ENCODE measurements around the gene C7orf33. TPM values are rescaled to one million over a fixed set of nuclear protein-coding genes. Genes with fewer than 3 reads are reported as not detected.

The C7orf33 gene
- total and polyA plus RNA-seq, 2 of the 8 experiments (the other 6 are each of a cell fraction or from before 2014, with no cell fraction given): not detected

GRCh38 chr7:148609045-148609725, 18.6 kb downstream of the C7orf33 start:
- Histone ChIP-seq H2AK5ac (ENCODE audit: low read depth, low read length) (no peak overlapping the region; the same call in 1 of the 2 replicates), H3K4me1 (replicated peaks in 1 of 4; ENCODE audit: control insufficient read depth in 3 of 4, insufficient read depth in 4 of 4, low read length in 3 of 4) (peaks cover 1 to 15% (median 6%) of the 10 kb centered on the region in 4 experiments; a peak in 4 of 7 replicates), H4K5ac (ENCODE audit: insufficient read length, low read depth, low read length) (no peak overlapping the region), H3K36me3 (ENCODE audit: control insufficient read depth in 2 of 4, insufficient read depth in 4 of 4, low read length in 3 of 4) (no peaks in the 10 kb centered on the region), H2BK5ac (ENCODE audit: low read depth, low read length) (0 out of 2 replicates have a peak overlapping the region, but pooled peaks have one; percentile 32), H2BK12ac (ENCODE audit: low read depth, low read length) (no peak overlapping the region), H3K79me1 (ENCODE audit: low read depth, low read length) (no peaks in the 10 kb centered on the region), H4K8ac (ENCODE audit: extremely low read depth, insufficient read depth, low read length) (no peak overlapping the region), H3K23me2 (ENCODE audit: low read depth, low read length) (no peaks in the 10 kb centered on the region), H3K18ac (ENCODE audit: extremely low read depth, low read length) (0 out of 2 replicates have a peak overlapping the region, but pooled peaks have one; percentile 9), H2BK15ac (ENCODE audit: low read length) (no peak overlapping the region), H4K20me1 (replicated peaks in 1 of 2; ENCODE audit: control insufficient read depth in 1 of 2, insufficient read depth in 2 of 2, low read length in 2 of 2) (no peaks in the 10 kb centered on the region), H2AFZ (ENCODE audit: low read length) (no peak overlapping the region), H3K4me2 (ENCODE audit: insufficient read depth in 1 of 2, low read depth in 2 of 2, low read length in 2 of 2) (no peak overlapping the region), H4K91ac (replicated peaks; ENCODE audit: insufficient read length, low read length) (no peak overlapping the region), H3K56ac (replicated peaks; ENCODE audit: insufficient read length, low read depth, low read length) (no peak overlapping the region), H3K79me2 (ENCODE audit: control insufficient read depth in 1 of 2, insufficient read depth in 2 of 2, low read length in 2 of 2) (no peaks in the 10 kb centered on the region), H3K27me3 (replicated peaks in 1 of 4; ENCODE audit: control insufficient read depth in 3 of 4, extremely low read depth in 1 of 4, insufficient read depth in 3 of 4, low read length in 3 of 4) (no peaks in the 10 kb centered on the region), H3K14ac (ENCODE audit: insufficient read length) (no peak overlapping the region), H2BK20ac (ENCODE audit: low read length) (no peak overlapping the region), H3K27ac (ENCODE audit: low read depth, low read length) (no peak overlapping the region), H3K9me3 (ENCODE audit: insufficient read depth in 2 of 2, low read depth in 1 of 2, low read length in 1 of 2) (no peaks in the 10 kb centered on the region), H3K23ac (ENCODE audit: insufficient read length) (no peak overlapping the region), H3K4ac (replicated peaks; ENCODE audit: insufficient read length, low read depth, low read length) (no peak overlapping the region), H2BK120ac (replicated peaks; ENCODE audit: low read depth, low read length) (no peak overlapping the region), H3K4me3 (ENCODE audit: extremely low read depth in 1 of 4, insufficient read depth in 2 of 4, low read depth in 3 of 4, low read length in 4 of 4) (no peak overlapping the region), H3K9ac (replicated peaks in 1 of 4; ENCODE audit: extremely low read depth in 1 of 4, low read depth in 3 of 4, low read length in 3 of 4) (no peak overlapping the region)
- CTCF ChIA-PET (ENCODE audit: partially characterized antibody): interaction anchor here (0.6 to 3.8 kb wide), 7 partner anchors 14 to 112 kb away, joined by 3 to 26 read pairs (median 6); no protein-coding TSS in a partner anchor
- 89% methylated on average over 3 of the region's 3 CpGs; no CpG with 5 or more reads in 1 of the 2 experiments for WGBS, 2 experiments (ENCODE audit: extremely low coverage in 1 of 2, insufficient coverage in 1 of 2, insufficient read length in 1 of 2, insufficient replicate concordance in 2 of 2, low coverage in 1 of 2, low lambda C conversion rate in 2 of 2, missing lambda C conversion rate in 1 of 2)
- POLR2A ChIA-PET (ENCODE audit: partially characterized antibody): interaction anchor here (0.6 kb wide), 2 partner anchors 313 to 411 kb away, joined by 3 read pairs; no protein-coding TSS in a partner anchor
- TF ChIP-seq POLR2AphosphoS5 (IDR thresholded peaks at IDR 0.05; ENCODE audit: low read depth, low read length): no peak
- no peak for TF ChIP-seq EP300 (IDR thresholded peaks at IDR 0.05; ENCODE audit: borderline replicate concordance in 1 of 2, low read depth in 2 of 2, low read length in 2 of 2)
- no peak for TF ChIP-seq GTF2F1 (IDR thresholded peaks at IDR 0.05; ENCODE audit: borderline replicate concordance, low read depth, low read length)
- TF ChIP-seq TEAD4 (IDR thresholded peaks at IDR 0.05; ENCODE audit: low read depth, low read length): no peak
- no peak for TF ChIP-seq CEBPB (IDR thresholded peaks at IDR 0.05; ENCODE audit: low read depth, low read length)
- no peak for TF ChIP-seq POLR2A (IDR thresholded peaks at IDR 0.05; ENCODE audit: control extremely low read depth in 1 of 2, low read depth in 2 of 2, low read length in 2 of 2)
- TF ChIP-seq EGR1 (IDR thresholded peaks at IDR 0.05; ENCODE audit: borderline replicate concordance, low read depth, low read length): no peak
- TF ChIP-seq RBBP5 (IDR thresholded peaks at IDR 0.05; ENCODE audit: borderline replicate concordance, low read depth, low read length): no peak
- TF ChIP-seq SRF (IDR thresholded peaks at IDR 0.05; ENCODE audit: low read depth, low read length): no peak
- TF ChIP-seq CTBP2 (IDR thresholded peaks at IDR 0.05; ENCODE audit: borderline replicate concordance, insufficient read depth, insufficient read length, low read length): no peak
- no peak for TF ChIP-seq BRCA1 (IDR thresholded peaks at IDR 0.05; ENCODE audit: low read depth, low read length)
- TF ChIP-seq TCF12 (IDR thresholded peaks at IDR 0.05; ENCODE audit: low read depth, low read length): no peak
- TF ChIP-seq JUN (IDR thresholded peaks at IDR 0.05; ENCODE audit: low read depth, low read length): no peak
- no peak for FAIRE-seq
- no peak for DNase-seq (ENCODE audit: low read depth in 1 of 2, low spot score in 2 of 2)

Data from H1 (cell line).